CMK (cell line): ENCODE results near the gene RAB6B.
"Not testable (repeated sequence)": the region's sequence is repeated elsewhere in the genome, so short reads cannot be mapped to it uniquely, and the experiment has no call there.

ENCODE experiments used
- DNase-seq: peaks from one replicate; pipeline ENCODE4 v3.0.0-alpha.2; 2010; ENCODE audit warnings: low read depth

RAB6B gene

GRCh38 chr3:133805702-133806475 is 89.8 kb downstream of the RAB6B start, which contains the start of gene SRPRB:
Gene SRPRB, plus strand, starts transcription at chr3:133805815. Its CDS starts 34 bp downstream, at chr3:133805849.
- peak; percentile 57 for DNase-seq

GRCh38 chr3:133805384-133805701 is 90.3 kb downstream of the RAB6B start:
- DNase-seq = no peak

- DNase-seq = no peak
Observed at GRCh38 chr3:133804896-133805295, 90.8 kb downstream of the RAB6B start.

- DNase-seq = no peak
Observed at GRCh38 chr3:133803469-133803868, 92.2 kb downstream of the RAB6B start.

- DNase-seq = no peak
Observed at GRCh38 chr3:133799794-133800585, 95.7 kb downstream of the RAB6B start.

GRCh38 chr3:133797396-133798105 is 98.1 kb downstream of the RAB6B start:
- DNase-seq = no peak

GRCh38 chr3:133792171-133792763 is 103.4 kb downstream of the RAB6B start:
- no peak for DNase-seq

GRCh38 chr3:133788024-133788423 is 107.7 kb downstream of the RAB6B start:
- no peak for DNase-seq

GRCh38 chr3:133783762-133784161 is 111.9 kb downstream of the RAB6B start:
- DNase-seq = no peak

GRCh38 chr3:133782454-133782853 is 113.2 kb downstream of the RAB6B start:
- no peak for DNase-seq

- no peak for DNase-seq
Observed at GRCh38 chr3:133781570-133781969, 114.1 kb downstream of the RAB6B start.

- DNase-seq = not testable (repeated sequence)
Observed at GRCh38 chr3:133780756-133781155, 114.9 kb downstream of the RAB6B start.

GRCh38 chr3:133779626-133780203 is 116.0 kb downstream of the RAB6B start:
- DNase-seq = no peak

- DNase-seq = no peak
Observed at GRCh38 chr3:133777807-133778568, 117.7 kb downstream of the RAB6B start.

- no peak for DNase-seq
Observed at GRCh38 chr3:133776794-133777438, 118.8 kb downstream of the RAB6B start.

GRCh38 chr3:133775835-133776234 is 119.8 kb downstream of the RAB6B start:
- DNase-seq = no peak

GRCh38 chr3:133775309-133775708 is 120.4 kb downstream of the RAB6B start:
- no peak for DNase-seq
